Neural cell (in vitro differentiated cells): Measurements from ENCODE around the gene IL17RC.

ENCODE experiments used
- EZH2 ChIP-seq: fragments of 200-600, 300-800 bp; shearing (Covaris generic), sonication (generic); IDR thresholded peaks from 2 replicates; pipeline ENCODE4 v1.6.1; 2014; ENCODE audit warnings: antibody characterized with exemption, low read length, borderline replicate concordance, mild to moderate bottlenecking; ENCODE audit not compliant: insufficient read depth, poor library complexity, severe bottlenecking
- MXI1 ChIP-seq: fragments of 450-650 bp; conservative IDR thresholded peaks from 2 replicates; pipeline ENCODE4 v1.6.1; 2014; ENCODE audit warnings: antibody characterized with exemption, mild to moderate bottlenecking; ENCODE audit not compliant: poor library complexity, severe bottlenecking
- POLR2AphosphoS5 ChIP-seq: IDR thresholded peaks from 2 replicates; pipeline ENCODE4 v1.6.1; 2012
- SMC3 ChIP-seq: fragments of 450-650 bp; conservative IDR thresholded peaks from 2 replicates; pipeline ENCODE4 v1.6.1; 2014; ENCODE audit warnings: antibody characterized with exemption, mild to moderate bottlenecking, moderate library complexity; ENCODE audit not compliant: poor library complexity
- TAF1 ChIP-seq: IDR thresholded peaks from 2 replicates; pipeline ENCODE4 v1.6.1; 2012; ENCODE audit warnings: low read depth
- TF ChIP-seq, protein P1 (sequence below): fragments of 450-650 bp; IDR thresholded peaks from 2 replicates; pipeline ENCODE4 v1.5.1; 2014; ENCODE audit warnings: antibody characterized with exemption, mild to moderate bottlenecking, moderate library complexity; ENCODE audit not compliant: poor library complexity, severe bottlenecking
- TF ChIP-seq, protein P2 (sequence below): IDR thresholded peaks from 2 replicates; pipeline ENCODE4 v1.6.1; 2012; ENCODE audit warnings: borderline replicate concordance

DNA sequence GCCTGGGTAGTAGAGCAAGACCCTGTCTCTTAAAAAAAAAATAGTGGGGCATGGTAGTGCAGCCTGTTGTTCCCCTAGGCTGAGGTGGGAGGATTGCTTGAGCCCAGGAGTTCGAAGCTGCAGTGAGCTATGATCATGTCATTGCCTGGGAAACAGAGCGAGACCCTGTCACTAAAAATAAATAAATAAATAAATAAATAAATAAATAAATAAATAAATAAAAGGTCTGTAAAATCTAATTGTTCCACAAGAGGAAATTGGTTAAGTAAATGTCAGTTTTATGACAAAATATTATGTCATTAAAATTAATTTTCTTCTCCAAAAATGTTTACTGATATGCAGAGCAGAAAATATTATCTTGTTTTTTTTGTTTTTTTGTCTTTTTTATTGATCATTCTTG lies 22.1 kb downstream of the IL17RC start:
- TF ChIP-seq, protein P1, sequence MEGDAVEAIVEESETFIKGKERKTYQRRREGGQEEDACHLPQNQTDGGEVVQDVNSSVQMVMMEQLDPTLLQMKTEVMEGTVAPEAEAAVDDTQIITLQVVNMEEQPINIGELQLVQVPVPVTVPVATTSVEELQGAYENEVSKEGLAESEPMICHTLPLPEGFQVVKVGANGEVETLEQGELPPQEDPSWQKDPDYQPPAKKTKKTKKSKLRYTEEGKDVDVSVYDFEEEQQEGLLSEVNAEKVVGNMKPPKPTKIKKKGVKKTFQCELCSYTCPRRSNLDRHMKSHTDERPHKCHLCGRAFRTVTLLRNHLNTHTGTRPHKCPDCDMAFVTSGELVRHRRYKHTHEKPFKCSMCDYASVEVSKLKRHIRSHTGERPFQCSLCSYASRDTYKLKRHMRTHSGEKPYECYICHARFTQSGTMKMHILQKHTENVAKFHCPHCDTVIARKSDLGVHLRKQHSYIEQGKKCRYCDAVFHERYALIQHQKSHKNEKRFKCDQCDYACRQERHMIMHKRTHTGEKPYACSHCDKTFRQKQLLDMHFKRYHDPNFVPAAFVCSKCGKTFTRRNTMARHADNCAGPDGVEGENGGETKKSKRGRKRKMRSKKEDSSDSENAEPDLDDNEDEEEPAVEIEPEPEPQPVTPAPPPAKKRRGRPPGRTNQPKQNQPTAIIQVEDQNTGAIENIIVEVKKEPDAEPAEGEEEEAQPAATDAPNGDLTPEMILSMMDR, result no peak
- TF ChIP-seq MXI1 (no peak), SMC3 (no peak), TAF1 (no peak), EZH2 (no peak), POLR2AphosphoS5 (no peak)
- TF ChIP-seq, protein P2, sequence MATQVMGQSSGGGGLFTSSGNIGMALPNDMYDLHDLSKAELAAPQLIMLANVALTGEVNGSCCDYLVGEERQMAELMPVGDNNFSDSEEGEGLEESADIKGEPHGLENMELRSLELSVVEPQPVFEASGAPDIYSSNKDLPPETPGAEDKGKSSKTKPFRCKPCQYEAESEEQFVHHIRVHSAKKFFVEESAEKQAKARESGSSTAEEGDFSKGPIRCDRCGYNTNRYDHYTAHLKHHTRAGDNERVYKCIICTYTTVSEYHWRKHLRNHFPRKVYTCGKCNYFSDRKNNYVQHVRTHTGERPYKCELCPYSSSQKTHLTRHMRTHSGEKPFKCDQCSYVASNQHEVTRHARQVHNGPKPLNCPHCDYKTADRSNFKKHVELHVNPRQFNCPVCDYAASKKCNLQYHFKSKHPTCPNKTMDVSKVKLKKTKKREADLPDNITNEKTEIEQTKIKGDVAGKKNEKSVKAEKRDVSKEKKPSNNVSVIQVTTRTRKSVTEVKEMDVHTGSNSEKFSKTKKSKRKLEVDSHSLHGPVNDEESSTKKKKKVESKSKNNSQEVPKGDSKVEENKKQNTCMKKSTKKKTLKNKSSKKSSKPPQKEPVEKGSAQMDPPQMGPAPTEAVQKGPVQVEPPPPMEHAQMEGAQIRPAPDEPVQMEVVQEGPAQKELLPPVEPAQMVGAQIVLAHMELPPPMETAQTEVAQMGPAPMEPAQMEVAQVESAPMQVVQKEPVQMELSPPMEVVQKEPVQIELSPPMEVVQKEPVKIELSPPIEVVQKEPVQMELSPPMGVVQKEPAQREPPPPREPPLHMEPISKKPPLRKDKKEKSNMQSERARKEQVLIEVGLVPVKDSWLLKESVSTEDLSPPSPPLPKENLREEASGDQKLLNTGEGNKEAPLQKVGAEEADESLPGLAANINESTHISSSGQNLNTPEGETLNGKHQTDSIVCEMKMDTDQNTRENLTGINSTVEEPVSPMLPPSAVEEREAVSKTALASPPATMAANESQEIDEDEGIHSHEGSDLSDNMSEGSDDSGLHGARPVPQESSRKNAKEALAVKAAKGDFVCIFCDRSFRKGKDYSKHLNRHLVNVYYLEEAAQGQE, result no peak
